DOHH2 (cell line): ENCODE data around the gene TRIM46.

Source experiments
- H3F3A ChIP-seq: fragments of 200-600 bp; sonication (generic), shearing (Covaris generic); 2 replicates; pipeline ENCODE4 v1.6.0; 2016; ENCODE audit warnings: antibody characterized with exemption, mild to moderate bottlenecking; ENCODE audit not compliant: control insufficient read depth, insufficient read depth
- H3K27ac ChIP-seq: fragments of 200-600 bp; sonication (generic); 2 replicates; pipeline ENCODE4 v1.5.1; 2014; ENCODE audit warnings: low read depth, mild to moderate bottlenecking, low read length, moderate library complexity
- H3K27me3 ChIP-seq: fragments of 200-600 bp; sonication (generic); 2 replicates; pipeline ENCODE4 v1.6.1; 2014; ENCODE audit warnings: mild to moderate bottlenecking, low read length, mixed read lengths; ENCODE audit not compliant: control insufficient read depth
- H3K36me3 ChIP-seq: fragments of 200-600 bp; sonication (generic); 2 replicates; pipeline ENCODE4 v1.6.1; 2014; ENCODE audit warnings: mild to moderate bottlenecking, low read length, moderate library complexity, mixed read lengths; ENCODE audit not compliant: control insufficient read depth
- H3K4me1 ChIP-seq: fragments of 200-600 bp; sonication (generic); 2 replicates; pipeline ENCODE4 v1.6.1; 2014; ENCODE audit warnings: mild to moderate bottlenecking, low read length, mixed read lengths; ENCODE audit not compliant: control insufficient read depth
- H3K4me2 ChIP-seq: fragments of 200-600 bp; sonication (generic); 2 replicates; pipeline ENCODE4 v1.6.0; 2014; ENCODE audit warnings: mild to moderate bottlenecking, low read length, moderate library complexity
- H3K4me3 ChIP-seq: fragments of 200-600 bp; sonication (generic); 2 replicates; pipeline ENCODE4 v1.5.1; 2014; ENCODE audit warnings: mild to moderate bottlenecking, low read length, mixed read lengths
- H3K79me2 ChIP-seq: fragments of 200-600 bp; sonication (generic); 2 replicates; pipeline ENCODE4 v1.6.1; 2014; ENCODE audit warnings: mild to moderate bottlenecking, low read length, mixed read lengths; ENCODE audit not compliant: control insufficient read depth
- H3K9me2 ChIP-seq: fragments of 200-600 bp; sonication (generic); replicated peaks from 2 replicates; pipeline ENCODE4 v1.6.1; 2014; ENCODE audit warnings: mild to moderate bottlenecking, low read length, mixed read lengths; ENCODE audit not compliant: control insufficient read depth
- H3K9me3 ChIP-seq: fragments of 200-600 bp; sonication (generic); 2 replicates; pipeline ENCODE4 v1.6.1; 2014; ENCODE audit warnings: antibody characterized with exemption, low read length, mixed read lengths; ENCODE audit not compliant: control insufficient read depth, insufficient read depth
- H4K20me1 ChIP-seq: fragments of 200-600 bp; sonication (generic); 2 replicates; pipeline ENCODE4 v1.6.0; 2014; ENCODE audit warnings: low read depth, mild to moderate bottlenecking, antibody characterized with exemption, low read length, moderate library complexity; ENCODE audit not compliant: control insufficient read depth, insufficient read depth
- EZH2phosphoT487 ChIP-seq: fragments of 200-600 bp; sonication (generic); IDR thresholded peaks from 2 replicates; pipeline ENCODE4 v1.6.1; 2017; ENCODE audit warnings: borderline replicate concordance, mild to moderate bottlenecking, antibody characterized with exemption, low read length, moderate library complexity, mixed read lengths
- TF ChIP-seq, protein P1 (sequence below): fragments of 200-600 bp; sonication (generic); IDR thresholded peaks from one replicate; pipeline ENCODE4 v1.5.1; 2014; ENCODE audit warnings: antibody characterized with exemption, mild to moderate bottlenecking, low read depth, low read length; ENCODE audit not compliant: poor library complexity, severe bottlenecking

The TRIM46 gene

DNA sequence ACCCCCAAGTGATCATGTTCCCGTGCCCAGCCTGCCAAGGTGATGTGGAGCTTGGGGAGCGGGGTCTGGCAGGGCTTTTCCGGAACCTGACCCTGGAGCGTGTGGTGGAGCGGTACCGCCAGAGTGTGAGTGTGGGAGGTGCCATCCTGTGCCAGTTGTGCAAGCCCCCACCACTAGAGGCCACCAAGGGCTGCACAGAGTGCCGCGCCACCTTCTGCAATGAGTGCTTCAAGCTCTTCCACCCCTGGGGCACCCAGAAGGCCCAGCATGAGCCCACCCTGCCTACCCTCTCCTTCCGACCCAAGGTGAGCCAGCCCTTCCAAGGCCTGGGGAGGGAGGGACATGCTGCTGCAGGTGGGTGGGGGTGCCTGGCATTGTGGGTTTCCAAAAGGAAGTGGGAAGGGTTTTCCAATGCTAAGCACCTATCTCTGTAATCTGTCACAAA, 2.3 kb downstream of the TRIM46 start:
- no peaks in the 10 kb centered on the region for H3K27me3 ChIP-seq
- H3K4me3 ChIP-seq, result no peak overlapping the region
- H3K4me2 ChIP-seq, result no peak overlapping the region
- H3K9me2 ChIP-seq, result no peaks in the 10 kb centered on the region
- H3K79me2 ChIP-seq, result peaks cover 20% of the 10 kb centered on the region
- no peak overlapping the region for H3K27ac ChIP-seq
- H3F3A ChIP-seq, result peaks cover 13% of the 10 kb centered on the region; the same call in 1 of the 2 replicates
- TF ChIP-seq EZH2phosphoT487, result no peak
- peaks cover 33% of the 10 kb centered on the region for H3K36me3 ChIP-seq
- no peaks in the 10 kb centered on the region for H3K9me3 ChIP-seq
- no peaks in the 10 kb centered on the region for H4K20me1 ChIP-seq
- peaks cover 45% of the 10 kb centered on the region for H3K4me1 ChIP-seq

DNA sequence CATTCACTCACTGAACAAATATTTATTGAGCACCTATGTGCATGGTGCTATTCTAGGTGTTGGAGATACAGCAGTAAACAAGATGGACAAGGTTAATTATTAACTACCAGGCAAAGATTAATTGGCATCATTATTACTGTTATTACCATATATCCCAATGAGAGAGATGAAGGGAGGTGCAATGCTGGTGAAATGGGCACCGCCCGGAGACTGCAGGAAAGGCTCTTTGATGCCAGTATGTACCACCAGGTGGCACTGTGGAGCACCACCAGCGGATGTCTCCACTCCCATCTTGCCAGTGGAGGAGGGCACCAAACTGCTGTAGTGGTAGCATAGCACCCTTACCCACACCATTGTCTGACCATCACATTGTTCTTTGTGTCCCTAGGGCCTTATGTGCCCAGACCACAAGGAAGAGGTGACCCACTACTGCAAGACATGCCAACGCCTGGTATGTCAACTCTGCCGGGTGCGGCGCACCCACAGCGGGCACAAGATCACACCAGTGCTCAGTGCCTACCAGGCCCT, 3.0 kb downstream of the TRIM46 start:
- Histone ChIP-seq H3K9me2 (no peaks in the 10 kb centered on the region), H4K20me1 (no peaks in the 10 kb centered on the region), H3F3A (peaks cover 13% of the 10 kb centered on the region; the same call in 1 of the 2 replicates), H3K4me3 (no peak overlapping the region), H3K4me1 (peaks cover 45% of the 10 kb centered on the region), H3K4me2 (no peak overlapping the region), H3K36me3 (peaks cover 27% of the 10 kb centered on the region), H3K27me3 (no peaks in the 10 kb centered on the region), H3K9me3 (no peaks in the 10 kb centered on the region), H3K79me2 (peaks cover 15% of the 10 kb centered on the region), H3K27ac (no peak overlapping the region)
- no peak for TF ChIP-seq EZH2phosphoT487
- TF ChIP-seq, protein P1, sequence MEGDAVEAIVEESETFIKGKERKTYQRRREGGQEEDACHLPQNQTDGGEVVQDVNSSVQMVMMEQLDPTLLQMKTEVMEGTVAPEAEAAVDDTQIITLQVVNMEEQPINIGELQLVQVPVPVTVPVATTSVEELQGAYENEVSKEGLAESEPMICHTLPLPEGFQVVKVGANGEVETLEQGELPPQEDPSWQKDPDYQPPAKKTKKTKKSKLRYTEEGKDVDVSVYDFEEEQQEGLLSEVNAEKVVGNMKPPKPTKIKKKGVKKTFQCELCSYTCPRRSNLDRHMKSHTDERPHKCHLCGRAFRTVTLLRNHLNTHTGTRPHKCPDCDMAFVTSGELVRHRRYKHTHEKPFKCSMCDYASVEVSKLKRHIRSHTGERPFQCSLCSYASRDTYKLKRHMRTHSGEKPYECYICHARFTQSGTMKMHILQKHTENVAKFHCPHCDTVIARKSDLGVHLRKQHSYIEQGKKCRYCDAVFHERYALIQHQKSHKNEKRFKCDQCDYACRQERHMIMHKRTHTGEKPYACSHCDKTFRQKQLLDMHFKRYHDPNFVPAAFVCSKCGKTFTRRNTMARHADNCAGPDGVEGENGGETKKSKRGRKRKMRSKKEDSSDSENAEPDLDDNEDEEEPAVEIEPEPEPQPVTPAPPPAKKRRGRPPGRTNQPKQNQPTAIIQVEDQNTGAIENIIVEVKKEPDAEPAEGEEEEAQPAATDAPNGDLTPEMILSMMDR, result peak; percentile 91

DNA sequence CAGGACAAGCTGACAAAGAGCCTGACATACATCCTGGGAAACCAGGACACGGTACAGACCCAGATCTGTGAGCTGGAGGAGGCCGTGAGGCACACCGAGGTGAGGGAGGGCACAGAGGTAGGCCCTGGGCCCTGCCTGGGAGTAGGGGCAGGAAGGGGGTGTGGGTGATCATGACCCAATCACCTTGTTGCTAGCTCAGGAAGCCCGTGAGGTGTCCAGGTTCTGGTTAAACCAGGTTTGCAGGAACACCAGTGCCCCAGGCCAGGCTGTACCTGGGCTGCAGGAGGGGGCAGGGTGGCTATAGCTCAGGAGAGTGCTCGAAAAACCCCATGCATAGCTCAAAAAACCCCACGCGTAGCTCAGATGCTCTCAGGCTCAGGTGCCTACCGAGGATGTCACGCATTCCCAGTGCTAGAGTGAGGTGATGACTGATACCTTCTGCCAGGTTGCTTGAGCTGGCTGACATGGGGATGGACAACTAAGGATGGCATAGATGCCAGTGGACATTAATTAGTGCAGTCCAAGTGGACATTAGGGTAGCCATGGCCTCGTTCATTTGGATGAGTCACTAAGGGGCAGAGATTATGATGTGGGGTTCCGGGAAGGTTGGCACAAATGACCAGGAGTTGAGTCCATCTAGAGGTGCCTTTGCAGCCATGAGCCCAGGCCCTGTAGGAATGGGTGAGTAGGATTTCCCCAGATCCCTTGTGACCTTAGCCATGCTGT, 3.7 kb downstream of the TRIM46 start:
- Histone ChIP-seq H3K27me3 (no peaks in the 10 kb centered on the region), H3K9me2 (no peaks in the 10 kb centered on the region), H3K27ac (no peak overlapping the region), H3K79me2 (peaks cover 7% of the 10 kb centered on the region), H3K36me3 (peaks cover 27% of the 10 kb centered on the region), H3K9me3 (no peaks in the 10 kb centered on the region), H3K4me3 (no peak overlapping the region), H3K4me2 (no peak overlapping the region), H3F3A (peaks cover 13% of the 10 kb centered on the region; the same call in 1 of the 2 replicates), H3K4me1 (peaks cover 38% of the 10 kb centered on the region), H4K20me1 (no peaks in the 10 kb centered on the region)
- TF ChIP-seq EZH2phosphoT487, result no peak
- TF ChIP-seq, protein P1, result no peak

DNA sequence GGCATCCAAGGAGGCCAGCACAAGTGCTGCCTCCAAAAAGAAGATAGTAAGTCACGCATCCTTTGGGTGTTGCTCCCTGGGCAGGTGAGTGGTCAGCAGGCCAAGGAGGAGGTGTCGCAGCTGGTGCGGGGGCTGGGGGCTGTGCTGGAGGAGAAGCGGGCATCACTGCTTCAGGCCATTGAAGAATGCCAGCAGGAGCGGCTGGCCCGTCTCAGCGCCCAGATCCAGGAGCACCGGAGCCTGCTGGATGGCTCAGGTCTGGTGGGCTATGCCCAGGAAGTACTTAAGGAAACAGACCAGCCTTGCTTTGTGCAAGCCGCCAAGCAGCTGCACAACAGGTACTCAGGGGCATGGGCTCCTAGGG, 4.3 kb downstream of the TRIM46 start:
- Histone ChIP-seq H3K79me2 (peaks cover 2% of the 10 kb centered on the region), H3K4me2 (no peak overlapping the region), H3K4me1 (peaks cover 37% of the 10 kb centered on the region), H3K27me3 (no peaks in the 10 kb centered on the region), H3F3A (peaks cover 13% of the 10 kb centered on the region; the same call in 1 of the 2 replicates), H3K4me3 (no peak overlapping the region), H3K9me3 (no peaks in the 10 kb centered on the region), H3K27ac (no peak overlapping the region), H3K9me2 (no peaks in the 10 kb centered on the region), H4K20me1 (no peaks in the 10 kb centered on the region), H3K36me3 (peaks cover 23% of the 10 kb centered on the region)
- TF ChIP-seq EZH2phosphoT487, result no peak
- TF ChIP-seq, protein P1, result no peak
